ENCODE results near the gene HLX.

Gene HLX

GRCh38 chr1:220917101-220917500 lies 37.9 kb downstream of the HLX start:
- TF ChIP-seq EZH2 (optimal IDR thresholded peaks at IDR 0.05; ENCODE audit: low read depth, low read length), result no peak
- no peak for TF ChIP-seq CTCF (IDR thresholded peaks at IDR 0.05; ENCODE audit: low read length)
- TF ChIP-seq EZH2phosphoT487 (IDR thresholded peaks at IDR 0.05; ENCODE audit: low read length), result no peak
- Histone ChIP-seq H4K20me1 (ENCODE audit: insufficient read depth, low read length) (no peaks in the 10 kb centered on the region), H3K36me3 (replicated peaks; ENCODE audit: insufficient read depth, low read length) (no peaks in the 10 kb centered on the region), H3K9me3 (replicated peaks; ENCODE audit: insufficient read depth, low read length) (no peaks in the 10 kb centered on the region), H3K9me2 (replicated peaks; ENCODE audit: insufficient read depth, low read length) (no peaks in the 10 kb centered on the region), H3K79me2 (ENCODE audit: low read length) (no peaks in the 10 kb centered on the region), H3K27ac (ENCODE audit: low read length) (no peak overlapping the region), H3K4me2 (ENCODE audit: low read depth, low read length) (no peak overlapping the region), H3K27me3 (replicated peaks; ENCODE audit: insufficient read depth, low read length) (no peaks in the 10 kb centered on the region), H2AFZ (ENCODE audit: low read length) (no peak overlapping the region), H3K9ac (ENCODE audit: low read length) (no peak overlapping the region), H3K4me3 (ENCODE audit: low read length) (no peak overlapping the region), H3F3A (ENCODE audit: insufficient read depth, low read length) (no peaks in the 10 kb centered on the region), H3K4me1 (ENCODE audit: low read length) (no peaks in the 10 kb centered on the region)
- DNase-seq, result no peak

DNA sequence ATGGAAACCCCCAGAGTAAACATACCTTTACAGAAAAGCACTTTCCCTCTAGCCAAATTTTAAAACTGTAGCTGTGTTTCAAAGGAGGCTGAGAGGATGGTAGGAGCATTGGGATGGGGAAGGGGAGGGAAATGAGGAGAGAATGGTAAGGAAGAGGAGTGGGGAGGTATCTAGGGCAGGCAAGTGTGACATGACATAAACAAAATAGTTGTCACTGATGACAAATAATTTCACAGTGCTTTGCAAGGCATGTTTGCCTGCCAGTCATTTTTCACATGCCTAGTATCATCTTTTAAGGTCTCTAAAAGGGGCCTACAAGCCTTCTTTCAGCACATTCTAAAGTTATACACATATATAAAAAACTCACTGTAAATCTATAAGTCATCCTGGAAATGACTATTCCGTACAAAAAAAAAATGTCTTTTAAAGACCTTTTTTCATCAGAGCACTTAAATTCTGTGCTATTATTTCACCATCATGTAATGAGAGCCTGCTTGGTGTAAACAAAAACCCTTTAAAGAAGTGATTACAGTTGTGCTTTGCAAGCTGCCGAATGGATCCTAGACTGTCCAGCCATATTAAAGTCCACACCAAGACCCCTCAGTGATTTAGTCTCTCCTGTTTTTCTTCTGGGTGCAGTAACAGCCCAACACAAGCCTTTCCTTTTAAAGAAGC lies 38.4 kb downstream of the HLX start:
- Histone ChIP-seq H3K9me3 (replicated peaks; ENCODE audit: insufficient read depth, low read length) (no peaks in the 10 kb centered on the region), H3K4me1 (ENCODE audit: low read length) (no peaks in the 10 kb centered on the region), H2AFZ (ENCODE audit: low read length) (no peak overlapping the region), H3K27ac (ENCODE audit: low read length) (no peak overlapping the region), H3K4me2 (ENCODE audit: low read depth, low read length) (no peak overlapping the region), H3K36me3 (replicated peaks; ENCODE audit: insufficient read depth, low read length) (no peaks in the 10 kb centered on the region), H3K9me2 (replicated peaks; ENCODE audit: insufficient read depth, low read length) (no peaks in the 10 kb centered on the region), H4K20me1 (ENCODE audit: insufficient read depth, low read length) (no peaks in the 10 kb centered on the region), H3K9ac (ENCODE audit: low read length) (no peak overlapping the region), H3K79me2 (ENCODE audit: low read length) (no peaks in the 10 kb centered on the region), H3F3A (ENCODE audit: insufficient read depth, low read length) (no peaks in the 10 kb centered on the region), H3K27me3 (replicated peaks; ENCODE audit: insufficient read depth, low read length) (no peaks in the 10 kb centered on the region), H3K4me3 (ENCODE audit: low read length) (no peak overlapping the region)
- TF ChIP-seq CTCF (IDR thresholded peaks at IDR 0.05; ENCODE audit: low read length), result no peak
- TF ChIP-seq EZH2phosphoT487 (IDR thresholded peaks at IDR 0.05; ENCODE audit: low read length), result no peak
- no peak for TF ChIP-seq EZH2 (optimal IDR thresholded peaks at IDR 0.05; ENCODE audit: low read depth, low read length)
- DNase-seq, result no peak

GRCh38 chr1:220918285-220918951 lies 39.2 kb downstream of the HLX start:
- Histone ChIP-seq H3F3A (ENCODE audit: insufficient read depth, low read length) (no peaks in the 10 kb centered on the region), H3K9me3 (replicated peaks; ENCODE audit: insufficient read depth, low read length) (no peaks in the 10 kb centered on the region), H3K4me1 (ENCODE audit: low read length) (no peaks in the 10 kb centered on the region), H3K36me3 (replicated peaks; ENCODE audit: insufficient read depth, low read length) (no peaks in the 10 kb centered on the region), H3K4me3 (ENCODE audit: low read length) (no peak overlapping the region), H3K4me2 (ENCODE audit: low read depth, low read length) (no peak overlapping the region), H3K9me2 (replicated peaks; ENCODE audit: insufficient read depth, low read length) (no peaks in the 10 kb centered on the region), H3K27me3 (replicated peaks; ENCODE audit: insufficient read depth, low read length) (no peaks in the 10 kb centered on the region), H3K27ac (ENCODE audit: low read length) (no peak overlapping the region), H3K79me2 (ENCODE audit: low read length) (no peaks in the 10 kb centered on the region), H2AFZ (ENCODE audit: low read length) (no peak overlapping the region), H3K9ac (ENCODE audit: low read length) (no peak overlapping the region), H4K20me1 (ENCODE audit: insufficient read depth, low read length) (no peaks in the 10 kb centered on the region)
- no peak for DNase-seq
- TF ChIP-seq EZH2phosphoT487 (IDR thresholded peaks at IDR 0.05; ENCODE audit: low read length) (no peak), CTCF (IDR thresholded peaks at IDR 0.05; ENCODE audit: low read length) (no peak), EZH2 (optimal IDR thresholded peaks at IDR 0.05; ENCODE audit: low read depth, low read length) (no peak)

Measured in MM.1S (cell line).